GM12878 (cell line): ENCODE measurements around the gene KRTAP5-10.

ENCODE experiments used
- JUND ChIP-seq: IDR thresholded peaks from 2 replicates; pipeline ENCODE4 v1.6.1; 2012; ENCODE audit warnings: low read depth, mild to moderate bottlenecking, low read length, improper control_type of control experiment, moderate library complexity
- NFIC ChIP-seq: IDR thresholded peaks from 2 replicates; pipeline ENCODE4 v1.6.1; 2012; ENCODE audit warnings: low read depth, mild to moderate bottlenecking, inconsistent platforms, low read length, moderate library complexity

- TF ChIP-seq NFIC (no peak), JUND (no peak)
Observed at GRCh38 chr11:71525938-71526495, 39.3 kb upstream of the KRTAP5-10 start.
